Stimulated activated CD8-positive, alpha-beta memory T cell treated with anti-CD3 and anti-CD28 coated beads, Interleukin-7, amount 100 ng/mL, for 4 hours (primary cell): Measurements from ENCODE around the gene PTPN3.
A peak's percentile ranks its signal among the peaks of the same experiment; 100 is the strongest.

Experiments
- DNase-seq, 2 donors: peaks; one replicate each; pipeline ENCODE4 v3.0.0-alpha.2; 2020; ENCODE audit warnings: low read depth in 2 of 2

The PTPN3 gene

GRCh38 chr9:109477258-109478050, 20.7 kb downstream of the PTPN3 start:
- no peak for DNase-seq

DNA sequence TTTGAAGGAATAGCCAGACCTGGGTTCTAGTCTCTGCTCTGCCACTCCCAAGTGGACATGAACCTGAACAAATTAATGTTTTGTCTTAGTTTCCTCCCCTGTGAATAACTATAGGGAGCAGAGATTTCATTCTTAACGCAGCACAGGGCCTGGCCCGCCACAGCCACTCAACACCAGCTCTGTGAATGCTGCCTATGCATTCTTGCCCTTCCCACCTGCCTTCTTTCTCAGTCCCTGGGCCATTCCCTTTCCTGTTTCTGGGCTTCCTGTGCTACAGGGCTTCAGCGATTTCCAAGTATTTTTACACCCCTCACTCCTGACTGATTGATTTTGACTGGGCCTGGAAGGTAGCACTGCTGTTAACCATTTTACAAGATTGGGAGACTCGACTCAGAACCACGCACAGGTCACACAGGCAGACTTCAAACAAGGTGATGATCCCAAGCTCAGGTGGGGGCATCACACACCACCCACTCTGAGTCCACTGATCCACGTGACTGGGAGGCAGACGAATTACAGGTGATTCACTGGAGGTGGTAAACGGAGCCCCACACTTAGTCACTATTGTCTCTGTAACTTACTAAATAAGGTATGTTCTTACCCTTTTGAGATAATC, 21.4 kb downstream of the PTPN3 start:
- DNase-seq: no peak

GRCh38 chr9:109475526-109475925, 22.6 kb downstream of the PTPN3 start:
- no peak for DNase-seq

- DNase-seq: no peak
Observed at GRCh38 chr9:109474944-109475343, 23.2 kb downstream of the PTPN3 start.

GRCh38 chr9:109474170-109474569, 23.9 kb downstream of the PTPN3 start:
- no peak for DNase-seq

DNA sequence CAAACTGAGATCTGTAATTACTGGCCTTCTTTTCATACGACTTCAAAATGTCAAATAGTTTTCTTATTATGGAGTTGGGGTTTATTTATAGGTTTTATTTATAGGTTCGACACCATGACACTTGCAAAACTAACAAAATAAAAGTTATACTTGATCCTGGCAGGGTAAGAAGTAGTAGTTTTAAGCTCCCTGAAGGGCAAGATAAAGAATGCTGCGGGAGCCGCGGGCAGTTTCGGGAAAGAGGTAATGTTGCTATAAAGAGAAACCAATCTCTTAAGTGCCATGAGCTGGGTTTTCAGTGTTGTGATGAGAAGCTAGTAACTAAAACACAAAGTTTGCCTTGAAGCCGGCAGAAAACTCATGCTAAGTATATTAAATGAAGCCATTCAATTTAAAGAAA, 24.8 kb downstream of the PTPN3 start:
- no peak for DNase-seq

DNA sequence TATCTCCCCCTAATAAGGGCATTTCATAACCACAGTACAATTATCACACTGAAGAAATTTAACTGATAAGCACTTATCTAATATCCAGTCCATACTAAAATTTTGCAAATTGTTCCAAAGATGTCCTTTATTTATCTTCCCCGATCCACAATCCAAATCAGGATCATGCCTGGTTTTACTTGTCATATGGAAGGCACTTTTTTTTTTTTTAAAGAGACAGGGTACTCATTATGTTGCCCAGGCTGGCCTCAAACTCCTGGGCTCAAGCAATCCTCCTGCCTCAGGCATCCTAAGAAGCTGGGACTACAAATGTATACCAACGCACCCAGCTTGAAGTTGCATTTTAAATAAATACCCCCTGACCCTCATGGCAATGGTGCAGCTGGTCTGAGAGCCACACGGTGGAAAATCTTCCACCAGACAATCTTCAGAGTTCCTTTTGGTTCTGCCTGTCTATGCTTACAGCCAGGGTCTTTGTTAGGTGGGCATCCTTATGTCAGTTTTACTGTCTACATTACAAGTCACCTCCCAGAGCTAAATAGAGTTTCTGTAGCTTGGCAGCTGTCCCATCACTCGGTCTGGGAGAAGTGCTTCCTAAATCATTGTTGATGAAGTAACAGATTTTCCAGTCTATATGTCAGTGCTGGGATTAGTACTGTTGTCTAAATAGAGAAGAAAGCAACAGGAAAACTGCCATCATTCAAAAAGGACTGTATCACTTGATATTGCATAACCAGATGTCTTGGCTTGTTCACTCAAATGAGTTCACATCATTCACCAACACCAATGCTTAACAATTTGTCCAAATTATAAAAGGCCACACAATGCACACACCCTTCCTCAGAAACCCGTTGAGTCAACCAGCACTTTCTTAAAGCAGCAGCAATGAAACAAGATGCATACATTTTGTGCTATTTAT, 26.4 kb downstream of the PTPN3 start:
- DNase-seq: no peak

DNA sequence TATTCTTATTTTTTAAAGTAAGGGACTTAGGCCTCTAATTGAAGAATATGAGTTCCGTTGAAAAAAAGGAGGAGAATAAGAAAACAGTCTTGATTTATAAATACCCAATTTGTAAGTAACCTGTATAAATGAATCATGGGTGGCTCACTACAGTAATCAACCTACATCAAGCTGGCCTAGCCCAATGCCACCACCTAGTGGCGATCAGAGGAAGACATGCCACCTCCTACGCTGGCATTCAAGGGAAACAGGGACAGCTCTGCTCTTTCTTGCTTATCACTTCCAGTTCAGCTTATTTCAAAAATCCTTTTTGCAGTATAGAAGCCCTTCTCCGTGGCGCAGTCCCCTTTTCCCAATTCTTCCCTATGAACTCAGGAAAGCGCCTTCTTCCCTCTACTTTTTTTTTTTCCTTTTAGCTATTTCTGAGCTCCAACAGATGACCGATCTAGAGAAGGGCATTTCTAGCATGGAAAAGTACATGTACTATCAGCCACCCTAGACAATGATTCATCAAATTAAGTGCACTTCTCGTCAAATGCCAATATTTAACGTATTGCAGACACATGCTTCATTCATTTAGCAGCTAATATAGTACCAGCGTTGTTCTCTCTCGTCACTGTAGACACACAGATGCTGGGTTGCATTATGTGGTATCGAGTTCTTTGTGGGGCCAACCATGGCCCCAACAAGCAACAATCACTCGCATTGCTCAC, 28.3 kb downstream of the PTPN3 start:
- DNase-seq: peak; percentile 6 to 15

GRCh38 chr9:109468927-109469326, 29.2 kb downstream of the PTPN3 start:
- no peak for DNase-seq

- DNase-seq: no peak
Observed at GRCh38 chr9:109467936-109468335, 30.2 kb downstream of the PTPN3 start.

DNA sequence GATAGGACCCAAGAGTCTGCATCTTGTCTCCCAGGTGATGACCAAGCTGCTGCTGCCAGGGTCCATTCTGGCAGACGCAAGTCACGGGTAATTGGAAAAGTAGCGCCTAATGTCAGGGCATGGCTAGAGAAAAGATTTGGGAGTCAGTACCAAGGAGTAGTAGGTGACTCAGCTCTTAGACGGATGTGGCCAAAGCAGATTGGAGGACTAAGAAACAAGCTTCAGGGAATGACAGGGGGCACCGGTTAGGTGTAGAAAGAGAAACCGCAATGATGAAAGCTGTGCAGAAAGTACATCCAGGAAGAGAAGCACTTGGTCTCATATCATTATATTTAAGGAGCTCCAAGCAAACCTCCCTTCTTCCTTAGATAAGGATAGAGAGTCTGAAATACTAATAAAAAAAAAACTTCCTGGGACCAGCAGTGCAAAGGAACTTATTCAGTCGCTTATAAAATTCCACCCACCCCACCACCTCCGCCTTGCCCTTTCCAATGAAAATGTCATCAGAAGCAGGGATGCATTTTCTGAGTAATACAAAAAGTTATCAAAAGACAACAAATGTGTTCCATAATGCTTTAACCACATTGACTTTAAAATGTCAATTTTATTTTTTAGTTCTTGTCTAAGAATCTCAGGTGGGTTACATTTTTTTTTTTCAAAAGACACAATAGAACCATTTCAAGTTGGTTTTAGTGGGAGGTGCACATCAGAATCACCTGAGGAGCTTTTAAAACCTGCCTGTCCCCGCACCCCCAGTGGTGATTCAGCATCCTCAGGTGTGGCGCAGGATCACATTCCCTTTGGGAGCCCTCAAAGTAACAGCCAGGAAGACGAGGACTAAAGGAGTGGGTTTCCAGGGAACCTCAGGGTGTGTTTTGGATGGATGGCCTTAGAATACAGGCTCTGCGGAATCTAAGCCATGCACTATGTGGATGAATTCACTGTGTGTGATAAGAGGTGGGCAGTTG, 31.2 kb downstream of the PTPN3 start:
- no peak for DNase-seq

GRCh38 chr9:109463924-109464625, 34.0 kb downstream of the PTPN3 start:
- no peak for DNase-seq

GRCh38 chr9:109460576-109460975, 37.5 kb downstream of the PTPN3 start:
- no peak for DNase-seq

- DNase-seq: no peak
Observed at GRCh38 chr9:109459423-109459822, 38.7 kb downstream of the PTPN3 start.

DNA sequence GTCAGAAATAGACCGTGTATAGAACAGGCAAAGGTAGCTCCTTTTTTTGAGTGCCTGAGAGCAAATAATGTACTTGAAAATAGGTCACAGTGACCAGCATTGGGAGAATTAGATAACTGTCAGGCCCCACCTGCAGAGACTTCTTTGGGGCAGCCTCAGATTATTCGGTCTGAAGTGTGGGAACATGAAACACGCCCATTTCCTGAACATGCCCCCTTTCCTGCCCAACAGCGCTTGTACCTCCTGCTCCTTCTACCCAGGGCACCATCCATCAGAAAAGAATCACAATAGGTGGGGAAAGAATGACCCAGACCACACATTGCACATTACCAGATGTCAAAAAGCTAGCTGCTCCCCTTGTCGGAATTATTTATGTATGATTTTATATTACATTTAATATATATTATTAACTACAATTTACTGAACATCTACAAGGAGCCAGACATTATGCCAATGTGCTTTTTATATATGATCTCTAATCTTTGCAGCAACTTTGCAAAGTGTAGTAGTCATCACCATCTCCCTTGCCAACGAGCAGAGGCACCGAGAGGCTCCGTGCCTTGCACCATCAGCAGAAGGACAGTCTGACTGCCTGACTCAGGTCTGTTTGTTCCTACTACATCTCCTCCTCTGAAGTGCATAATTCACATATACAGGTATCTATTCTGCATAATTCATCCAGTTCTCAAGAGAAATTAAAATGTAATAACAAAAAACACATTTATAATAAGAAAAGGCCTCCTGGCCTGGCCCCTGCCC, 39.5 kb downstream of the PTPN3 start:
- DNase-seq: no peak

DNA sequence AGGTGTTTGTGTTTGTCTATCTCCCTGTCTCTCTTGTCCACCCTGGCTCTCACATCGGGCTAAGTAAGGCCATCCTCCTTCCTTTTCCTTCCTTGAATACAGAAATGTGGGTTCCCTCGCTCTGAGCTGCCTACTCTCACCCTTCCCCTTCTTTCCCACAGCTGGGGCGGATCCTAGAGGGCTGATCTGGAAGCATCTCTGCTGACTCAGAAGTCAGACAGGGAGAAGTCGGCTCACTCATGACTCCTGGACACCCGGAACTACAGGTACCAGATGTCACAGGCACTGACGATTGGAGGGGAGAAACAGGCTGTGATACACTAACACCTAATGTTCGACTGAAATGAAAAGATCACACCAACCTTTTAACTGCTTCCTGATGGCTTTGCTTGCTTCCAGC, 41.3 kb downstream of the PTPN3 start:
- no peak for DNase-seq

GRCh38 chr9:109455861-109456260, 42.2 kb downstream of the PTPN3 start:
- DNase-seq: no peak

- DNase-seq: no peak
Observed at GRCh38 chr9:109455391-109455790, 42.7 kb downstream of the PTPN3 start.

GRCh38 chr9:109454601-109455155, 43.4 kb downstream of the PTPN3 start:
- DNase-seq: no peak
